IMR-90 (cell line): ENCODE data around the gene RIPPLY1.

Experiments used
- BHLHE40 ChIP-seq: fragments of 150-350 bp; IDR thresholded peaks from 2 replicates; pipeline ENCODE4 v1.6.1; 2016; ENCODE audit warnings: mild to moderate bottlenecking, low read depth, low read length
- CEBPB ChIP-seq: IDR thresholded peaks from 2 replicates; pipeline ENCODE4 v1.6.1; 2012; ENCODE audit warnings: low read depth, low read length, improper control_type of control experiment
- CHD1 ChIP-seq: IDR thresholded peaks from 2 replicates; pipeline ENCODE4 v1.6.1; 2012; ENCODE audit warnings: low read depth, low read length, improper control_type of control experiment
- CTCF ChIP-seq: conservative IDR thresholded peaks from 2 replicates; pipeline ENCODE4 v1.5.1; 2012; ENCODE audit warnings: mild to moderate bottlenecking, low read depth, low read length, improper control_type of control experiment
- ELK1 ChIP-seq: fragments of 150-350 bp; IDR thresholded peaks from 2 replicates; pipeline ENCODE4 v1.6.1; 2016; ENCODE audit warnings: low read depth, mild to moderate bottlenecking, low read length, moderate library complexity, borderline replicate concordance
- FOS ChIP-seq: fragments of 150-350 bp; IDR thresholded peaks from 2 replicates; pipeline ENCODE4 v1.6.1; 2016; ENCODE audit warnings: low read depth, low read length
- MAZ ChIP-seq: IDR thresholded peaks from 2 replicates; pipeline ENCODE4 v1.6.1; 2012; ENCODE audit warnings: low read depth, mild to moderate bottlenecking, low read length, improper control_type of control experiment, moderate library complexity, borderline replicate concordance
- MXI1 ChIP-seq: IDR thresholded peaks from 2 replicates; pipeline ENCODE4 v1.6.1; 2012; ENCODE audit warnings: low read depth, mild to moderate bottlenecking, low read length, moderate library complexity, borderline replicate concordance
- NFE2L2 ChIP-seq: fragments of 150-350 bp; IDR thresholded peaks from 2 replicates; pipeline ENCODE4 v1.6.1; 2016; ENCODE audit warnings: low read depth, mild to moderate bottlenecking, low read length
- POLR2A ChIP-seq: IDR thresholded peaks from 2 replicates; pipeline ENCODE4 v1.6.1; 2012; ENCODE audit warnings: mild to moderate bottlenecking, low read depth, low read length
- RAD21 ChIP-seq: IDR thresholded peaks from 2 replicates; pipeline ENCODE4 v1.6.1; 2012; ENCODE audit warnings: low read length, improper control_type of control experiment
- RFX5 ChIP-seq: IDR thresholded peaks from 2 replicates; pipeline ENCODE4 v1.8.0; 2012; ENCODE audit warnings: low read depth, mild to moderate bottlenecking, low read length, moderate library complexity
- SMC3 ChIP-seq: fragments of 150-350 bp; IDR thresholded peaks from 2 replicates; pipeline ENCODE4 v1.6.1; 2016; ENCODE audit warnings: low read depth, mild to moderate bottlenecking, antibody characterized with exemption, low read length, moderate library complexity
- USF2 ChIP-seq: fragments of 150-350 bp; IDR thresholded peaks from 2 replicates; pipeline ENCODE4 v1.6.1; 2017; ENCODE audit warnings: mild to moderate bottlenecking, antibody characterized with exemption, low read length, low read depth

- TF ChIP-seq POLR2A (no peak), CTCF (no peak), CHD1 (no peak), ELK1 (no peak), BHLHE40 (no peak), MXI1 (no peak), FOS (no peak), SMC3 (no peak), USF2 (no peak), RFX5 (no peak), CEBPB (no peak), RAD21 (no peak), NFE2L2 (no peak), MAZ (no peak)
Observed at GRCh38 chrX:106952538-106952937, 49.4 kb upstream of the RIPPLY1 start.
